ENCODE data around the gene FGG. TPM values are rescaled to one million over a fixed set of nuclear protein-coding genes. Genes with fewer than 3 reads are reported as not detected.

Gene FGG
- total RNA-seq, 1 donor, result not detected

DNA sequence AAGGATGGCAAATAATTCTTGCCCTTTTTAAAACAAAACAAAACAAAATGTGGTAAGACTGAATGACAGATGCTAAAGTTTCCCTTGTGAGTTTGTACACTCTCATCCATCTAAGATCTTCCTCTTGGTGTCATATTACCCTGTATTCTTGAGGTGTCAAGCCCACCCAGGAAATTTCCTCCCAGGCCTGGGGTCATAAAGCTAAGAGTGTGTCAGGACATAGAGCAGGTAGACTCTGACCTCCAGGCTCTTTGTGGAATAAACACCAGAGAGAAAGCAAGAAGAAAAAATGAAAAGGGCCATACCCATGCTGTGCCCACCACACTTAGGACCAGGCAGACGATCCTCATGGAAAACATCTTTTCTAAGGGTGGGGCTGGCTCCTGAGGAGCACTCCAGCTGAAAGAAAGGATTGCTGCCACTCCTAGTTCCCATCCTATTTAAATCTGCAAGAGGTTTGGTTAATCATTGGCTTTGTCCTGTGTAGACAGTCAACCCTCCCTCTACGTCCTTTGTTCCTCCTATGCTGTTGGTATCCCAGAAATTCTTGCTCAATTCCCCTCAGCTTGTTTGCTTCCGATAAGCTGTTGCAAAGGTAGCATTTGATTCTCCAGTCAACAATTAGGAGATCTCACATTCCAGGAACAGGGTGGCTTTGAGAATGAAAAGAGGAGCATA lies 22.0 kb downstream of the FGG start, which contains the start of gene FGA:
Gene FGA, minus strand, starts transcription at position 414 of the 678 bp plus-strand sequence. Its CDS starts 55 bp downstream, at position 359.
- H3K27me3 ChIP-seq (ENCODE audit: insufficient read depth, low read length), result peaks cover 11% of the 10 kb centered on the region
- TF ChIP-seq, protein P1, sequence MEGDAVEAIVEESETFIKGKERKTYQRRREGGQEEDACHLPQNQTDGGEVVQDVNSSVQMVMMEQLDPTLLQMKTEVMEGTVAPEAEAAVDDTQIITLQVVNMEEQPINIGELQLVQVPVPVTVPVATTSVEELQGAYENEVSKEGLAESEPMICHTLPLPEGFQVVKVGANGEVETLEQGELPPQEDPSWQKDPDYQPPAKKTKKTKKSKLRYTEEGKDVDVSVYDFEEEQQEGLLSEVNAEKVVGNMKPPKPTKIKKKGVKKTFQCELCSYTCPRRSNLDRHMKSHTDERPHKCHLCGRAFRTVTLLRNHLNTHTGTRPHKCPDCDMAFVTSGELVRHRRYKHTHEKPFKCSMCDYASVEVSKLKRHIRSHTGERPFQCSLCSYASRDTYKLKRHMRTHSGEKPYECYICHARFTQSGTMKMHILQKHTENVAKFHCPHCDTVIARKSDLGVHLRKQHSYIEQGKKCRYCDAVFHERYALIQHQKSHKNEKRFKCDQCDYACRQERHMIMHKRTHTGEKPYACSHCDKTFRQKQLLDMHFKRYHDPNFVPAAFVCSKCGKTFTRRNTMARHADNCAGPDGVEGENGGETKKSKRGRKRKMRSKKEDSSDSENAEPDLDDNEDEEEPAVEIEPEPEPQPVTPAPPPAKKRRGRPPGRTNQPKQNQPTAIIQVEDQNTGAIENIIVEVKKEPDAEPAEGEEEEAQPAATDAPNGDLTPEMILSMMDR (IDR thresholded peaks at IDR 0.05; ENCODE audit: extremely low read depth, low read depth, low read length), result no peak
- H3K4me1 ChIP-seq (ENCODE audit: insufficient read depth, low read length), result no peaks in the 10 kb centered on the region
- H3K79me2 ChIP-seq (ENCODE audit: insufficient read depth, low read length), result no peaks in the 10 kb centered on the region
- H4K20me1 ChIP-seq (ENCODE audit: insufficient read depth, low read length), result no peaks in the 10 kb centered on the region
- no peak within 1 kb of the TSS for H2AFZ ChIP-seq (ENCODE audit: low read length)
- no peak within 1 kb of the TSS for H3K4me2 ChIP-seq (ENCODE audit: insufficient read depth, low read length)
- no peaks in the 10 kb centered on the region for H3K36me3 ChIP-seq (ENCODE audit: insufficient read depth, low read length)
- H3K4me3 ChIP-seq (ENCODE audit: insufficient read depth, low read length), result no peak within 1 kb of the TSS
- no peak within 1 kb of the TSS for H3K27ac ChIP-seq (ENCODE audit: low read depth, low read length)
- DNase-seq (ENCODE audit: insufficient read length, low spot score, missing footprints), result no peak
- no peaks in the 10 kb centered on the region for H3K9me3 ChIP-seq (ENCODE audit: low read depth, low read length)

DNA sequence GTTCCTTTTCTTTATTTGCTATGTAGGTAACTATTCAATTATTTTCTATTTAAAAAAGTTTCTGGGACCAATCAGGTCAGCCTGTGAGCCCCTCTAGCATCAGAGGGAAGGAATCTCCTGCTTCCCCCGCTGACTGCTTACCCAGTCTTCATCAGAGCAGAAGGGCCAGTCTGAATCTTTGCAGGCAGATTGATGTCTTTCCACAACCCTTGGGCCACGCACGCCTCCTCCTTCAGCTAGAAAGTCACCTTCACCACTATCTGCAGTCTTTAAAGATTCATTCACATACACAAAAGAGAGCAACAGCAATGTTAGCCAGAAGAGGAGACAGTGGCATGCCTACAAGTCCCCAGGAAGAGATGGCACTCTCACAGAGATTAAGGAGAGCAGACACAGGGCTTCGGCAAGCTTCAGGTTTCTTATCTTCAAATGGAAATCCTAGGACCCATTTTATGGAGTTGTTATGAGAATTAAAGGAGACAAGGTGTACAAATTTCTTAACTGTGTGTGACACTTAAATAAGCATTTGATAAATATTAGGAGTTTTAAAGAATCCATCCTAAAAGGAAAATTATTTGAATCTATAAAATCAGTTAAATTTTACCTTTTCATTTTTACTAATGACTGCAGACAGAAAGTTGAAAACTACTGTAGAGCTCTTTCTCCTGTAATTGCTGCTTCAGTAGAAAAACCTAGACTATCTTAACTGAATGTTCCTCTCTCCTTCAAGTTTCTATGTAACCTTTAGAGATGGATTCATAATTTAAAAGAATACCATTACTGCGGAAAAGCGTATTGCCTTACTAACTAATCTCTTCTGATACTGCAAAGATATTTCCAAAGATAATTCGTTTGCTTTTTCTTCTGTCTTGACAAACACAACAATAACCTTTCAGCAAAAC lies 22.9 kb downstream of the FGG start:
- no peaks in the 10 kb centered on the region for H4K20me1 ChIP-seq (ENCODE audit: insufficient read depth, low read length)
- no peak overlapping the region for H2AFZ ChIP-seq (ENCODE audit: low read length)
- H3K4me1 ChIP-seq (ENCODE audit: insufficient read depth, low read length), result no peaks in the 10 kb centered on the region
- no peaks in the 10 kb centered on the region for H3K79me2 ChIP-seq (ENCODE audit: insufficient read depth, low read length)
- TF ChIP-seq, protein P1 (IDR thresholded peaks at IDR 0.05; ENCODE audit: extremely low read depth, low read depth, low read length), result no peak
- H3K27ac ChIP-seq (ENCODE audit: low read depth, low read length), result no peak overlapping the region
- H3K4me2 ChIP-seq (ENCODE audit: insufficient read depth, low read length), result no peak overlapping the region
- DNase-seq (ENCODE audit: insufficient read length, low spot score, missing footprints), result no peak
- peaks cover 11% of the 10 kb centered on the region for H3K27me3 ChIP-seq (ENCODE audit: insufficient read depth, low read length)
- no peaks in the 10 kb centered on the region for H3K9me3 ChIP-seq (ENCODE audit: low read depth, low read length)
- H3K4me3 ChIP-seq (ENCODE audit: insufficient read depth, low read length), result no peak overlapping the region
- H3K36me3 ChIP-seq (ENCODE audit: insufficient read depth, low read length), result no peaks in the 10 kb centered on the region

DNA sequence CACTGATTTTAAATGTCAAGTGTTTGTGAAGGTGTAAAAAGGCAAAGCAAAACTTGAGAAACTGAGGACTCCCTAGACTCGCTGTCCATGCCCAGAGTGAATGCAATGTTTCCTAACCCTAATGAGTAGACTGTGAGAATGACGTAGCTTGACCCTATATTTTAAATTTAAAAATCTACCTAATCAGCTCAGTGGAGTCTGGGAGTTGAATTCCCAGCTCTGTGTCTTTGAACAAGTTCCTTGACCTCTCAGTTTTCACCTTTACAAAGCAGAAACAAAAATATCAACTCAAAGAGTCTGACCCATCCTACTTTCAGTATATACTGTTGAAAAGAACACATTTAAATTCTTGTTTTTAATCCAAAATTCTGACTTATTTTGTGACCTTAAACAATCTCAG lies 24.3 kb downstream of the FGG start:
- no peaks in the 10 kb centered on the region for H3K4me1 ChIP-seq (ENCODE audit: insufficient read depth, low read length)
- no peak overlapping the region for H3K4me3 ChIP-seq (ENCODE audit: insufficient read depth, low read length)
- no peak overlapping the region for H2AFZ ChIP-seq (ENCODE audit: low read length)
- H3K4me2 ChIP-seq (ENCODE audit: insufficient read depth, low read length), result no peak overlapping the region
- H3K36me3 ChIP-seq (ENCODE audit: insufficient read depth, low read length), result no peaks in the 10 kb centered on the region
- H3K79me2 ChIP-seq (ENCODE audit: insufficient read depth, low read length), result no peaks in the 10 kb centered on the region
- H4K20me1 ChIP-seq (ENCODE audit: insufficient read depth, low read length), result no peaks in the 10 kb centered on the region
- peaks cover 11% of the 10 kb centered on the region for H3K27me3 ChIP-seq (ENCODE audit: insufficient read depth, low read length)
- H3K27ac ChIP-seq (ENCODE audit: low read depth, low read length), result no peak overlapping the region
- no peaks in the 10 kb centered on the region for H3K9me3 ChIP-seq (ENCODE audit: low read depth, low read length)
- TF ChIP-seq, protein P1 (IDR thresholded peaks at IDR 0.05; ENCODE audit: extremely low read depth, low read depth, low read length), result no peak
- no peak for DNase-seq (ENCODE audit: insufficient read length, low spot score, missing footprints)
